Activated naive CD8-positive, alpha-beta T cell treated with anti-CD3 and anti-CD28 coated beads, Interleukin-2, amount 50 U/mL, for 16 hours (primary cell): ENCODE measurements around the gene IL10.

Source experiments
- DNase-seq: peaks from one replicate; pipeline ENCODE4 v3.0.0-alpha.2; 2020; ENCODE audit warnings: low read depth, low spot score

Gene IL10

DNA sequence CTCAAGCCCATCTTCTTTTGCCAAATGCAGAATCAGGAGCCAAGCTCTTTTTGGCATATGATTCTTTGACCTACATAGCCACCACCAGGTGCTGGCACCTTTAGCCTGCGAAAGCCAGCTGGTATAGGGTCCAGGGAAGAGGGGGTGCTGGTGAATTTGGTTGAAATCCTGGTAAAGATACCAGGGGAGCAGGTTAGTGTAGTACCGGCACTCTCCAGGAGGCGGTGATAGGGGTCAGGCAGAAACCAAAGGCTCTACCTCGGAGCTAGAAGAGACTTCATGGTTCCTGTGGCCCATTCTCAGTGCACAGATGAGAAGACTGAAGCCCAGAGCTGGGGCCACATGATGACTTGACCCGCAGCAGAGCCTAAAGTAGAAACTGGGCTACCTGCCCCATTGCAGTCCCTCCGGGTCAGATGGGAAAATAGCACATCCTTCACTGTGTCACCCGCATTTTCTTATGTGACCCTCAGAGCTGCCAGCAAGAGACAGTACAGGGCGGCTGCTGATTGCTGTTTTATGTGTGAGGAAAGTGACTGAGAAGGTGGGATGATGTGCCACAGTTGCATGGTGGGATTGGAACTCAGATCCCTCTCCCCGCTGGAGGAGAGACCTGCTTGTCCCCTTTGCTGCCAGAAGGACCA is 37.7 kb downstream of the IL10 start:
- peak; percentile 75 for DNase-seq

DNA sequence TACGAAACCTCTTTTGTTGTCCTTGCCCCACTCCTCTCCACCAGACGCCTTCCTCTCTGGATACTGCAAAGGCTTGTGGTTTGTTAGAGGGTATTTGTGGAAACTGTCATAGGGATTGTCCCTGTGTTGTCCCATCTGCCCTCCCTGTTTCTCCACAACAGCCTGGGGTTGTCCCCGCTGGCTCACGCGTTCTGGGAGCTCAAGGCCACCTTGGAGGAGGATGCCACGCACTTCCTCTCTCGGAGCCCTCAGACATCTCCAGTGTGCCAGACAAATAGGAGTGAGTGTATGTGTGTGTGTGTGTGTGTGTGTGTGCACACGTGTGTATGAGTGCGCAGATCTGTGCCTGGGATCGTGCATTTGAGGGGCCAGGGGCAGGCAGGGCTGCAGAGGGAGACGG is 39.3 kb downstream of the IL10 start:
- DNase-seq, result no peak

DNA sequence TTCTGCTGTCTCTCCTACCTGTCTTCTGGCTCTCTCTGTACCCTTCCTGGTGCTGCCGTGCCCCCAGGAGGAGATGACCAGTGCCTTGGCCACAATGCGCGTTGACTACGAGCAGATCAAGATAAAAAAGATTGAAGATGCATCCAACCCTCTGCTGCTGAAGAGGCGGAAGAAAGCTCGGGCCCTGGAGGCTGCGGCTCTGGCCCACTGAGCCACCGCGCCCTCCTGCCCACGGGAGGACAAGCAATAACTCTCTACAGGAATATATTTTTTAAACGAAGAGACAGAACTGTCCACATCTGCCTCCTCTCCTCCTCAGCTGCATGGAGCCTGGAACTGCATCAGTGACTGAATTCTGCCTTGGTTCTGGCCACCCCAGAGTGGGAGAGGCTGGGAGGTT is 39.8 kb downstream of the IL10 start:
- no peak for DNase-seq

DNA sequence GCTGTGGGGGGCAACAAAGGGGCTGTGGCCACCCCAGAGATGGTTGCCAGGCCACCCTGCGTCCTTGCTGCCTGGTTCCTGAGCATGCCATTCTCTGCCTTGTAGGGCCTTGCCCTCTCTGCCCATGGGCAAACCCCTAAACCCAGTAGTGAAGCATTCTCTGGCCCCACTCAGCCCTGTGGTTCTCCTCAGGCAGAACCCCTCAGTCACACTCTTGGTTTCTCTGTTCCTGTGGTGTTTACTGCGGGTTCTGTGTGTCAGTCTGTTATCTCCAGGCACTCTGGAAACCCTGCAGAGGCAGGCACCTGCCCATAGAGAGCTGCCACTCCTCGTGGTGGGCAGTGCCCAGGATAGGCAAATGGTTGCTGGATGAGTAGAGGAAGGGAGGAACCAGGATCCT is 42.8 kb downstream of the IL10 start:
- no peak for DNase-seq

DNA sequence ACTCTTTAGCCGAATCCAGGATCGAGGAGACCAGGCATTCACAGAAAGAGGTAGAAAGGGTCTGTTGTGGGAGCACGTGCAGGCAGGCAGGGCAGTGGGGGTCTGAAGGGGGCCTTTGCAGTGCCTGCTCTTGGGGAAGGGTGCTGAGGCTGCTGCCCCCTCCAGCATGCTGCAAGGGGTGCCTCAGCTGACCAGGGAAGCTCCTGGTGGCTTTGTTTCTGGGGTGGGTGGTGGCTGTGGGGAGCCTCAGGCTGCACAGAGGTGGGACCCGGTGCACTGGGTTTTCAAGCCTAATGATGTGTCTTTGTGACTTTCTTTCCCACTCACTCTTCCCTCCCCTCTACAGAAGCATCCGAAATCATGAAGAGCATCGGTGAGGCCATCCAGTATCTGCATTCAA is 43.2 kb downstream of the IL10 start:
- no peak for DNase-seq

DNA sequence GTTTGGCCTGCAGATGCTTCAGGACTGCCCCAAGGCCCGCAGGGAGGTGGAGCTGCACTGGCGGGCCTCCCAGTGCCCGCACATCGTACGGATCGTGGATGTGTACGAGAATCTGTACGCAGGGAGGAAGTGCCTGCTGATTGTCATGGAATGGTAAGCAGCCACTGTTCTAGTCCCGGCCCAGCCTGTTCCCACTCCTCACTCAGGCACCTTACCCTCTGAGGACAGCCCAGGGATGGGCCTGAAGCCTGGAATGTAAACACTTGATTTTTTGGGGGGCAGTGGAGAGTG is 43.7 kb downstream of the IL10 start:
- no peak for DNase-seq

DNA sequence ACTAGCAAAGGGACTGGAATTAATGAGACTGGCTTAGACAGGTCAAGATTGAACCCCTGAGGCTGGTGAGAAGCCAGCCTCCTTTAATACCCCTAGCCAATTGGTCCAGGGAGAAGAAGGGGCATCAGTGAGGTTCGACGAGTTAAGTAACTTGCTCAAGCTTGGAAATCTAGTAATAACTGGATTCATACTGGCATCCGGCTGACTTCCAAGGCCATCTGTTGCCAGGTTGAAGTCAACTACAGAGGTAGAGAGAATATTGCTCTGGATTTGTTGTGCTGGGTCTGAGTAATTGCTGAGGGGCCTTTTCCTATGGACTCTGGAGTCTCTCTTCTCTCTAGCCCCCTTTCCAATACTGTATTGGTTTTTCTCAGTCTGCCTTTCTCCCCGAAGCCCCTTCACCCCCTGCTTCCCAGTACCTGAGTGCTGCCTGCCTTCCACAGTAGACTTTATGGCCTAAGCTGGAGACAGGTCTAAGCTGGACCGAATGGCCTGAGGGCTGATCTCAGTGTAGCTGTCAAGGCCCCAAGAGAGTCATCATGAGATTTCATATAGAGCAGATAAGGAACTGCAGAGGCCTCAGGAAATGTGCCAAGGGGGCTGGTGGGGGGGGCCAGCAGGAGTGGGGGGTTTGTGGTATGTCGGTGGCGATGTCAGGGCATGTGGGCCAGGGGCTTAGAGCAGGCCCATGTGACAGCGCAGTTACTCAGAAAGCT is 44.2 kb downstream of the IL10 start:
- no peak for DNase-seq

DNA sequence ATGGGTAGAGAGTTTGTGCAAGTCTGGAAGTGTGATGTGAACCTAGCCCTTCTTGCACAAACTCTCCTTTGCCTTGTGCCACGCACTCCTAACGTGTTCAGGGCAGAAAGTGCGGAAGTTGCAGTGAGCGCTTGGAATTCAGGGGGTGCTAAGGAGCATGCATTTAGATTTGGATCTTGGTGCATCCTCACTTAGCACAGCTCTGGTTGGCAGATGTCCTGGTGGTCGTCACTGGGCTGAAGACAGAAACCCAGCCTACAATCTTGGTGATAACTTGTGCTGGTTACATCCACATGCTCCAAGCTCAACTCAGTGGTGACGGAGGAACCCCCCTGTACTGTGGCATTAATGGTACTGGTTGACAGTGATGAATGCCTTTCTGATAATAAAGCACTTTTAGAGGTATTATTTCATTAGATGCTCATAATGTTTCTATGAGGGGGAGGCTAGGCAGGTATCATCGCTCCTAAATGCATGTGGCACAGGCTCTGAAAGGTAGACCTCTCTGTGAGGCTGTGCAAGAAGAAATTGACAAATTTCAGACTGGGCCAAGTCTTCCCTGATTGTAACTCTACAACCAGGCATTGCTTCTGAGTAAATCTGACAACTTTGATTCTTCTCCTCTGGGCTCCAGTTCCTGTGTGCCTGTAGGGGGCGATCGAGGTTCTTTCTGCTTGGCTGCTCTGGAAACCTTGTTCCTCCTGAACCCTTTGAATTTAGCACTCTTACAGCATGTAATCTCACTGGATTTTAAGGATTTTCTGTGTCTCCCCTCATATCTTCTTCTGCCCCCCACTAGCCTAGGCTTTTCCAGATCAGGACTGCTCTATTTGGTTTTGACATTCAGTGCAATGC is 47.0 kb downstream of the IL10 start:
- no peak for DNase-seq

DNA sequence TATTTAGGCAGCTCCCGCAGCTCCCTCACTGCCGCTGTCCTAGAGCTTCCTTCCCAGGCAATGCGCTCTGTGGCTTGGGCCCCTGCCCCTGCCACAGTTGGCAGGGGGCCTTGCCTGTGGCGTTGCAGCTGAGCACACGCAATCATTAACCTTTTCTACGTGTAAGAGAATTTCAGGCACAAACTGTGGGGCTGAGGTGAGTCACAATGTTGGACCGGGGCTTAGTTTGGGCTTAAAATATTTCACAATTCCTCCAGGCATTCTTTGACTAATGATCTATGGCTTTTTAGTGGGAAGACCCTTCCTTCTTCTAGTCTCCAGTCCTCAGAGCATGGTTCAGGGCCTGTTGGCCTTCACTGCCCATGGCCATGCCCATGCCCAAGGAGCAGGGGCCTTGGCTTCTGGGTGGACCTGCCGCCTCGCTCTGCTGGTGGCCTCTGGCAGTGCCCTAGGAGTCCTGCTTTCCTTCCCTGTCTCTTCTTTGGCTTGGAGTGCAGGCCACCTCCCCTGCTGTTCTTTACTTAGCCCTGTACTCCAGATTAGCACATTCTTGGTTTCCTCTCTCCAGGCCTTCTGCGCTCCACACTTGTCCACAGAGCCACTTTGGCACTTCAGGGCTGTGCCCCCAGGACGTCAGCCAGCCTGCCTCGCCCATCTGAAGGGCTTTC is 48.4 kb downstream of the IL10 start:
- DNase-seq, result no peak

DNA sequence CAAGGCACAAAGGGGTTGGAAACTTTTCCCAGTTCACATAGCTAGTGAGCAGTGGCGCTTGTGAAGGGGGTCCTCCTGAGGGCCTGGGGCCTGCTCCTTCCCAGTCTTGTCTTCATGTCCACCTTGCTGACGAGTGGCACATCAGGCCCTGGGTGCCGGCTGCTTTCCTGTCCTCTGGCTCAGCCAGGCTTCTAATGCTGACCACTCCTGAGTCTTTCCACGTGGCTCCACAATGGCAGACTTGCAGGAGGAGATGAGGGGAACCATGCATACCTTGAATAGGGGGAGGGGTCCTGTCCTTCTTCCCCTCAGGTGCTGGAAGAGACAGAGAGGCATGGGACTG is 48.9 kb downstream of the IL10 start:
- DNase-seq, result no peak

DNA sequence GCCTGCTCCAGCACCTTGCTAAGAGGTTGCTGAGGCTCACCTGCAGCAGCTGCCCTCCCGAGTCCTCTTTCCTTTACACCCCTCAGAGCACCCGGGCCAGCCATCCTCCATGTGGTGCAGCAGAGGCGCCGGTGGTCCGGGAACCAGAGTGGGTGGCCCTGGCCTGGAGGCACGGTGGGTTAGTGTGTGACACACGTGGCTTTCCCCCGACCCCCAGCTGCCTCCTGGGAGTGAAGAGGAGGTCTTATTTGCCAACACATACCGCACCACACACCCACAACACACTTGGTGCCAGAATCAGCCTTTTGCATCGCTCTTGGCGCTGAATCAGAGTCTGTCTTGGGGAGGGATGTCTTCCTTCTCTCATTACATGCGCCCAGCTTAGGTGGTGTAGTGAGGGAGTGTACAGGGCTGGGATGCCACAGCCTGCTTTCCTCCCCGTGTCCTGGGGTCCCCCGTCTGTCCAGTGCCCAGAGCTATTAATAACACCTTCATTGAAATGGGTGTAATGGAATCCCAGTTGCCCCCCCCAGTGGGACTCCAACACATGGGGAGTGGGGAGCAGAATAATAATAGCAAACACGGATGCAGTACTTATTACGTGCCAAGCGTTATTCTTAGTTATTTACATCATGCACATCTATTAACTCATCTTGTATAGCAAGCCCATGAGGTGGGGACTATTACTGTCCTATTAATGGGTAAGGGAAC is 49.4 kb downstream of the IL10 start:
- DNase-seq, result no peak

DNA sequence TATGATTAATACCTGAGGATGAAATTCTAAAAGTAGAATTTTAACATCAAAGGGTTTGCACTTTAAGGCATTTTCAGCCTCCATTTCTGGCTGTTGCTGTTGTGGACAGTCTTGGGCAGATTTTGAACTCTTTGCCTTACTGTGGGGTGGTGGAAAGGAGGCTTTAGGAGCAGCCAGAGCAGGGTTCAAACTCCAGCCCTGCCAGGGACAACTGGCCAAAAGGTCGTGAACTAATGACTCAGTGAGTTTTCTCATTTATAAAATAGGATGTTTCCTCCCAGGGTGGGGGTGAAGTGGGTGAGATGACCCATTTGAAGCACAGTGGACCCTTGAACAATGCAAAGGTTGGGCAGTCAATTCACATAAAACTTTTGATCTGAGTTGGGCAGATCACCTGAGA is 50.8 kb downstream of the IL10 start:
- DNase-seq, result no peak

DNA sequence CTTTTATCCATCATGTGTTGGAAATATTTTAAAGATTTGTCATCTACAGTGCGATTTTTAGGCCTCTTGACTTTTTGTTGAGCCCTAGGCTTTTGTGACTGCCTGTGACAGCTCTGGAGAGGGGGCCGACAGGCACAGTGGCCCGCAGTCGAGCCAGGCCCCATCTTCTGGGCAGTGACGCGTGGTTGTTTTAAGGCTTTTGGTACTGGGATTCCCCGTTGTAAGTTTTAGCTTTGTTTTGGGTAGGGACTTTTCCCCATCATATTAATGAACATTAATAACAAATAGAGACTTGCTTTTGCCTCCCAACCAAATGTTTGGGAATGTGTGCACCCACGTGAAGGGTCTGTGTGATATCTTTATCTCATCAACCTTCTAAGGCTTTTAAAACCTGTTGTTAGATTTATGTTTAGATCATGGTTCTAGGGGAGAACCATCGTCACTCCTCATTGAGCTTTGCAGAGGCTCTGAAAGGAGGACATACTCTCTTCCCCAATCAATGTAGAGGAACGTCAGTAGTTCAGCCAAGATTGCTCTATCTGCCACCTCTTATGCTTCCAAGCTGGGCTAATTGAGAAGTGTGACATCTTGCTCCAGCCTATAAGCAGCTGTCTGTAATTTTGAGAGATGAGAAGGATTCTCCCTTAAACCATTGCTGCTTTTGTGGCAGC is 53.0 kb downstream of the IL10 start:
- DNase-seq, result no peak

DNA sequence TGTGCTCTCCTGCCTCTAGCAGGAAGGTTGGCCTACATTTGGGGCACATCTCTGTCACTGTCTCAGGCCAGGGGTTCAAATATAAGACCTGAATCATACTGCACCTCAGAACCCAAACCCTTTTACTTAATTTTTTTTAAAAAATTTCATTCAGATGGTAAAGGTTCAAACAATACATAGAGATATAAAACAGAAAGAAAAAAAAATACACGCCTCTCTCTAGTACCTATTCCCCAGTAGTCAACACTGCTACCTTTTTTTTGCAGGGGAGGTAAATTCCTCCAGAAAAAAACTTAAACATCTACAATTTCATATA is 54.7 kb downstream of the IL10 start:
- DNase-seq, result no peak
